ENCODE data around the gene CDH12. TPM values are rescaled to one million over a fixed set of nuclear protein-coding genes. Genes with fewer than 3 reads are reported as not detected.

The CDH12 gene
- total RNA-seq, 1 donor from 2014 or later = not detected

- TF ChIP-seq POLR2AphosphoS5 (IDR thresholded peaks at IDR 0.05; ENCODE audit: insufficient read depth in 1 of 2, low read depth in 1 of 2) (no peak), POLR2A (IDR thresholded peaks at IDR 0.05) (no peak)
- TF ChIP-seq, protein P1, sequence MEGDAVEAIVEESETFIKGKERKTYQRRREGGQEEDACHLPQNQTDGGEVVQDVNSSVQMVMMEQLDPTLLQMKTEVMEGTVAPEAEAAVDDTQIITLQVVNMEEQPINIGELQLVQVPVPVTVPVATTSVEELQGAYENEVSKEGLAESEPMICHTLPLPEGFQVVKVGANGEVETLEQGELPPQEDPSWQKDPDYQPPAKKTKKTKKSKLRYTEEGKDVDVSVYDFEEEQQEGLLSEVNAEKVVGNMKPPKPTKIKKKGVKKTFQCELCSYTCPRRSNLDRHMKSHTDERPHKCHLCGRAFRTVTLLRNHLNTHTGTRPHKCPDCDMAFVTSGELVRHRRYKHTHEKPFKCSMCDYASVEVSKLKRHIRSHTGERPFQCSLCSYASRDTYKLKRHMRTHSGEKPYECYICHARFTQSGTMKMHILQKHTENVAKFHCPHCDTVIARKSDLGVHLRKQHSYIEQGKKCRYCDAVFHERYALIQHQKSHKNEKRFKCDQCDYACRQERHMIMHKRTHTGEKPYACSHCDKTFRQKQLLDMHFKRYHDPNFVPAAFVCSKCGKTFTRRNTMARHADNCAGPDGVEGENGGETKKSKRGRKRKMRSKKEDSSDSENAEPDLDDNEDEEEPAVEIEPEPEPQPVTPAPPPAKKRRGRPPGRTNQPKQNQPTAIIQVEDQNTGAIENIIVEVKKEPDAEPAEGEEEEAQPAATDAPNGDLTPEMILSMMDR (IDR thresholded peaks at IDR 0.05) = no peak
- intact Hi-C loops (cut with DNase I) = no loop called here
- Histone ChIP-seq H3K4me1 (no peaks in the 10 kb centered on the region), H3K36me3 (no peaks in the 10 kb centered on the region), H3K4me3 (no peak overlapping the region), H3K27me3 (no peaks in the 10 kb centered on the region), H3K9me3 (no peaks in the 10 kb centered on the region), H3K27ac (no peak overlapping the region)
- DNase-seq (ENCODE audit: extremely low spot score in 2 of 2) = no peak
Observed at GRCh38 chr5:22665801-22666200, 187.3 kb downstream of the CDH12 start.

GRCh38 chr5:22663134-22663533 is 190.0 kb downstream of the CDH12 start:
- no peaks in the 10 kb centered on the region for H3K36me3 ChIP-seq
- no peak for DNase-seq (ENCODE audit: extremely low spot score in 2 of 2)
- H3K9me3 ChIP-seq = no peaks in the 10 kb centered on the region
- no peak overlapping the region for H3K4me3 ChIP-seq
- no peaks in the 10 kb centered on the region for H3K27me3 ChIP-seq
- TF ChIP-seq POLR2AphosphoS5 (IDR thresholded peaks at IDR 0.05; ENCODE audit: insufficient read depth in 1 of 2, low read depth in 1 of 2) (no peak), POLR2A (IDR thresholded peaks at IDR 0.05) (no peak)
- TF ChIP-seq, protein P1 (IDR thresholded peaks at IDR 0.05) = no peak
- intact Hi-C loops (cut with DNase I) = no loop called here
- H3K27ac ChIP-seq = no peak overlapping the region
- no peaks in the 10 kb centered on the region for H3K4me1 ChIP-seq

DNA sequence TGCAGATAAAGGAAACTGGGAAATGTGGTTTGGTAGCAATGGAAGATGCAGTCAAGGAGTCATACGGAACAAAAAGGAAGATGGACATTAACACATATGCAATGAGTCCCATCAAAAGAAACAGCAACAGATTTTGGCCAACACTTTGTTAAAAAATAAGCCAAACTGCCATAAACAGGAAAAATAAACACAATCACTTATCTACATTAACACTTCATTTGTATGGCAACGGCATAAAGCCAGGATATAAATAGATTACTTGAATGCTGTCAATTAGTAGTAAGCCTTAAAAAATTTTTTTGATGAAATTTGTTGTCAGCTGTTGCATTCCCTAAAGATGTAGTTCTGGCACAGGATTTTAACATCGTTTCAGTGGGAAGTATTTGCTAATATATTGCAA is 190.8 kb downstream of the CDH12 start:
- H3K4me3 ChIP-seq = no peak overlapping the region
- intact Hi-C loops (cut with DNase I) = no loop called here
- H3K9me3 ChIP-seq = no peaks in the 10 kb centered on the region
- no peak for TF ChIP-seq POLR2AphosphoS5 (IDR thresholded peaks at IDR 0.05; ENCODE audit: insufficient read depth in 1 of 2, low read depth in 1 of 2)
- TF ChIP-seq, protein P1 (IDR thresholded peaks at IDR 0.05) = no peak
- H3K36me3 ChIP-seq = no peaks in the 10 kb centered on the region
- no peak overlapping the region for H3K27ac ChIP-seq
- no peaks in the 10 kb centered on the region for H3K27me3 ChIP-seq
- no peak for DNase-seq (ENCODE audit: extremely low spot score in 2 of 2)
- H3K4me1 ChIP-seq = no peaks in the 10 kb centered on the region

DNA sequence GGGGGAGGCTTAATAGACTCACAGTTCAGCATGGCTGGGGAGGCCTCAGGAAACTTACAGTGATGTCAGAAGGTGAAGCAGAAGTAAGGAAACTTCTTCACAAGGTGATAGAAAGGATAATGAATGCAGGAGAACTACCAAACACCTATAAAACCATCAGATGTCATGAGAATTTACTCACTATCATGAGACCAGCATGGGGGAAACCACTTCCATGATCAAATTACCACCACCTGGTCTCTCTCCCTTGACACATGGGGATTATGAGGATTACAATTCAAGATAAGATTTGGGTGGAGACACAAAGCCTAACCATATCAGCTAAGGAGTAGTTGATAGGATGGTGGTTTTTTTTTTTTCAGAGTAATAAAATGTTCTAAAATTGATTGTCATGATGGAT is 201.8 kb downstream of the CDH12 start:
- TF ChIP-seq, protein P1 (IDR thresholded peaks at IDR 0.05) = no peak
- TF ChIP-seq POLR2AphosphoS5 (IDR thresholded peaks at IDR 0.05; ENCODE audit: insufficient read depth in 1 of 2, low read depth in 1 of 2) (no peak), POLR2A (IDR thresholded peaks at IDR 0.05) (no peak)
- intact Hi-C loops (cut with DNase I) = no loop called here
- H3K27ac ChIP-seq = no peak overlapping the region

DNA sequence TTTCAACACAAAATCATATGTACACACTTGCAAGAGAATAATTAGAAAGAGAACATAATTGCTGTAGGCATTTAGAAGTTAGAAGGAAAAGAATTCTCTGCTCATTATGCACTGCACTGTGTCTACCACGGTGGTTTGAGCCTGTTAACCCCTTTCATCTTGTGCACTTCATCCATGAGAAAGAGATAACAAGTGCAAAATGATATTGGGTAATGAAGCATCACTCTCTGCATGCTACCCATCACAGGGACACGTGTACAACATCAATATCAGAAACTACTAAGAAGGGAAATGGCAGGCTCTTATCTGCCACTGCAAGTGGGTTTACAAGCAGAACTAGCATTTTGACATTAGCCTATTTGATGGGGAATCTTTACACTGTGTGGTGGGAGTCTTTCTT is 202.6 kb downstream of the CDH12 start:
- DNase-seq (ENCODE audit: extremely low spot score in 2 of 2) = no peak
- no peak for TF ChIP-seq POLR2A (IDR thresholded peaks at IDR 0.05)
- TF ChIP-seq, protein P1 (IDR thresholded peaks at IDR 0.05) = no peak
- TF ChIP-seq POLR2AphosphoS5 (IDR thresholded peaks at IDR 0.05; ENCODE audit: insufficient read depth in 1 of 2, low read depth in 1 of 2) = no peak

More for the DNA sequence above, 201.8 kb downstream of the CDH12 start:
- Histone ChIP-seq H3K9me3 (no peaks in the 10 kb centered on the region), H3K36me3 (no peaks in the 10 kb centered on the region), H3K4me3 (no peak overlapping the region), H3K4me1 (no peaks in the 10 kb centered on the region), H3K27me3 (no peaks in the 10 kb centered on the region)
- DNase-seq (ENCODE audit: extremely low spot score in 2 of 2) = no peak

More for the DNA sequence above, 202.6 kb downstream of the CDH12 start:
- Histone ChIP-seq H3K4me3 (no peak overlapping the region), H3K27me3 (no peaks in the 10 kb centered on the region), H3K27ac (no peak overlapping the region), H3K9me3 (no peaks in the 10 kb centered on the region), H3K4me1 (no peaks in the 10 kb centered on the region), H3K36me3 (no peaks in the 10 kb centered on the region)
- intact Hi-C loops (cut with DNase I) = no loop called here

All from vagina (tissue), 2 donors.